ENCODE measurements around the gene TBC1D2B. TPM values are rescaled to one million over a fixed set of nuclear protein-coding genes. Genes with fewer than 3 reads are reported as not detected.

TBC1D2B gene
- polyA plus RNA-seq, 3 donors = 5.9 to 53.3 (median 6.2) TPM

DNA sequence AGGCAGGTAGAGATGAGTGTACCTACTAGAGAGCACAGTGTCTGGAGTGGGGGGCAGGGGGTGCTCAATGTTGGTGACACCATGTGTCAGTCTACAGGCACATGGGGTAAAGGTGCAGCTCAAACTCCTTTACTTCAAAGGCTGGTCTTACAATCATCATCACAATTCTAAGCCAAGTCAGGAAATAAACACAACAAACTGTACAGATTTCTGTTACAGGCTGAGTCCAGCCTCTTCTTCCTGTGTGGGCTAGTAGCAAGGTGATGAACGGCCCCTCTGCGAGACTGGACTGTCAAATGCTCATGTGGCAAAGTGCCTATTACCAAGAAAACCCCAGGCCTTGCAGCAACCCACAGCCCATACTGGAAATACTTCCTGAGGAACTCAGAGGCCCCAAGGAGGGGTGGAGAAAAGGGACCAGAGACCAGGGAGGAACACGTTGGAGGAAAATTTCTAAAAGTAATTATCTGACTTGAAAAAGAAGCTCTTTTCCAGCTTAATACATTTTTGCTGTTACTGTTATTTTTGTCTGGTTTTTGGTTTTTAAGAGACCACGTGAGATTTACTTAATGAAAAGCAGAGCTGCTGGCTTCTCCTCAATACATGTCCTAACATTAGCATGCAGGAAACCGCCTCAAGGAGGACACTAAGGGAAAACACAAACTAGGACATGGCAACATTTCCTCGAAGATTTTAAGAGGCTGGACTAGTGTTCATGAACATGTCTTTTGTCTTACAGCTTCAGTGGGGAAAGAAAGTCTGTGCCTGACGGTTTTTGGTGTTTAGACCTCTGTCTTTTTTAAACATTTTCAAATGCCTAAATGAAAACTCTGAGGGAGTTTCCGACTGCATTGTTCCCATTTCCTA is 29.5 kb downstream of the TBC1D2B start:
- Mint-ChIP-seq H3K9me3 (no peaks in the 10 kb centered on the region), H3K4me3 (peak overlapping the region in 1 of 2 donors; percentile 60), H3K36me3 (peaks cover 41 to 42% of the 10 kb centered on the region in 2 donors), H3K4me1 (peaks cover 80% of the 10 kb centered on the region), H3K27ac (peak overlapping the region; percentile 0 to 84 (median 69)), H3K27me3 (ENCODE audit: low read depth in 3 of 3) (no peaks in the 10 kb centered on the region)
- Histone ChIP-seq H3K4me1 (ENCODE audit: control insufficient read depth in 1 of 2, insufficient read depth in 2 of 2, low read length in 2 of 2) (peaks cover 69% of the 10 kb centered on the region in 2 donors), H3K9me3 (replicated peaks in 1 of 2; ENCODE audit: control insufficient read depth in 1 of 2, insufficient read depth in 1 of 2, low read length in 2 of 2) (no peaks in the 10 kb centered on the region), H3K79me2 (ENCODE audit: insufficient read depth, low read length) (peaks cover 89% of the 10 kb centered on the region), H3K27me3 (ENCODE audit: control insufficient read depth in 2 of 2, insufficient read depth in 2 of 2, low read length in 2 of 2) (no peaks in the 10 kb centered on the region), H3K36me3 (replicated peaks in 1 of 2; ENCODE audit: control insufficient read depth in 1 of 2, insufficient read depth in 2 of 2, low read length in 2 of 2) (peaks cover 6 to 28% of the 10 kb centered on the region in 2 donors), H3K27ac (ENCODE audit: low read depth in 1 of 2, low read length in 2 of 2) (peak overlapping the region; percentile 17 to 63), H2AFZ (ENCODE audit: insufficient read depth, low read depth, low read length, poor library complexity, severe bottlenecking) (no peak overlapping the region), H3K4me3 (replicated peaks in 1 of 3; ENCODE audit: low read depth in 2 of 3, low read length in 3 of 3) (peak overlapping the region in 1 of 3 experiments; percentile 20), H4K20me1 (ENCODE audit: insufficient read depth, low read length) (peaks cover 60% of the 10 kb centered on the region), H3K9ac (ENCODE audit: insufficient read depth, low read length, poor library complexity, severe bottlenecking) (no peak overlapping the region), H3K4me2 (replicated peaks; ENCODE audit: extremely low read depth, low read length, poor library complexity, severe bottlenecking) (peak overlapping the region; percentile 38)
- TF ChIP-seq CTCF (IDR thresholded peaks at IDR 0.05) = no peak
- 47% methylated on average over 3 of the region's 8 CpGs for WGBS (ENCODE audit: insufficient coverage)
- intact Hi-C loops (cut with micrococcal nuclease) = no loop called here
- DNase-seq = peak in 2 of 3 donors; percentile 52

DNA sequence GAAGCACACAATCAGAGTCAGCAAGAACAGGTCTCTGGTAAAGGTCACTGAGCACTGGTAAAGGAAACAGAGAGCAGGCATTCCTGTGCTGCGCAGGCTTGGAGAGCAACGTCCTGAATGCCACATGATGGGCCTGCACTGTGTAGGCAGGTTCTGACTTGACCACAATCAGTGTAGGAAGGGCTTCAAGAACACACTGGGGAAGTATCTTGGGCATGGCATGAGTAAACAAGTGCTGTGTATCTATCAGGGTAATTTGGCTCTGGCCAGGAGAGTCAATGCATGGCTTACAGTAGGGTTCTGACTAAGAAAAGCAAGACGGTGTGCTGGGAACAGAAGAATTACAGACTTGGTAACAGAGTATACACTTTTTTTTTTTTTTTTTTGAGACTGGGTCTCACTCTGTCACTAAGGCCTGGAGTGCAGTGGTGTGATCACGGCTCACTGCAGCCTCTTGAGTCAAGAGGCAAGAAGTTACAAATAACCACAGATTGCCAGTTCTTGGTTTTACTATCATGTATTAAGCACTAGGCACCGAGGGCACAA is 30.6 kb downstream of the TBC1D2B start:
- peaks cover 48% of the 10 kb centered on the region for H4K20me1 ChIP-seq (ENCODE audit: insufficient read depth, low read length)
- H3K4me2 ChIP-seq (replicated peaks; ENCODE audit: extremely low read depth, low read length, poor library complexity, severe bottlenecking) = no peak overlapping the region
- H3K4me3 Mint-ChIP-seq = peak overlapping the region in 1 of 2 donors; percentile 67
- WGBS (ENCODE audit: insufficient coverage) = 34% methylated on average over 3 of the region's 5 CpGs
- no peaks in the 10 kb centered on the region for H3K27me3 ChIP-seq (ENCODE audit: control insufficient read depth in 2 of 2, insufficient read depth in 2 of 2, low read length in 2 of 2)
- intact Hi-C loops (cut with micrococcal nuclease) = no loop called here
- peaks cover 61 to 63% of the 10 kb centered on the region in 2 donors for H3K4me1 ChIP-seq (ENCODE audit: control insufficient read depth in 1 of 2, insufficient read depth in 2 of 2, low read length in 2 of 2)
- H3K4me1 Mint-ChIP-seq = peaks cover 73% of the 10 kb centered on the region
- H3K9ac ChIP-seq (ENCODE audit: insufficient read depth, low read length, poor library complexity, severe bottlenecking) = no peak overlapping the region
- H3K27ac ChIP-seq (ENCODE audit: low read depth in 1 of 2, low read length in 2 of 2) = peak overlapping the region; percentile 1 to 63
- H3K4me3 ChIP-seq (replicated peaks in 1 of 3; ENCODE audit: low read depth in 2 of 3, low read length in 3 of 3) = peak overlapping the region in 1 of 3 experiments; percentile 20
- peaks cover 43 to 48% of the 10 kb centered on the region in 2 donors for H3K36me3 Mint-ChIP-seq
- H3K27ac Mint-ChIP-seq = peak overlapping the region in 6 of 7 donors; percentile 62 to 84 (median 72)
- H3K79me2 ChIP-seq (ENCODE audit: insufficient read depth, low read length) = peaks cover 85% of the 10 kb centered on the region
- peak in 1 of 3 donors; percentile 46 for DNase-seq
- H3K27me3 Mint-ChIP-seq (ENCODE audit: low read depth in 3 of 3) = no peaks in the 10 kb centered on the region
- TF ChIP-seq CTCF (IDR thresholded peaks at IDR 0.05) = no peak
- H3K9me3 Mint-ChIP-seq = no peaks in the 10 kb centered on the region
- no peaks in the 10 kb centered on the region for H3K9me3 ChIP-seq (replicated peaks in 1 of 2; ENCODE audit: control insufficient read depth in 1 of 2, insufficient read depth in 1 of 2, low read length in 2 of 2)
- no peak overlapping the region for H2AFZ ChIP-seq (ENCODE audit: insufficient read depth, low read depth, low read length, poor library complexity, severe bottlenecking)
- peaks cover 9 to 34% of the 10 kb centered on the region in 2 donors for H3K36me3 ChIP-seq (replicated peaks in 1 of 2; ENCODE audit: control insufficient read depth in 1 of 2, insufficient read depth in 2 of 2, low read length in 2 of 2)

Measured in CD14-positive monocyte (primary cell).